ENCODE results near the gene NMT2.

DNA sequence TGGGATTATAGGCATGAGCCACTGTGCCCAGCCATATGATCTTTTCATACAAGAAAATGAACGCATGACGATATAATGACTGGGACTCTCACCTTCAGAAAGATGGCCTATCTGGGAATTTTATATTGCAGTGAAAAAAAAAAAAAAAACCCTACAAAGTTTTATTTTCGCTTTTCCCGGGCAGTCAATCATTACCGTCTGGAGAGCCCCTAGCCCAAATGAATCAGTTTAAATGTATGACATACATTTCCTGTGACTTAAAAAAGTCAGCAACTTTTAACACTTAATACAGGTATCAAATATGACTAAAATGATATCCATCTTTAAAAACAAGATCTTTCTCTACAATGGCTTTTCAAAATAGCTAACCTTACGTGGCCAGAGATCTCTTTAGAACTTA is 48.2 kb upstream of the NMT2 start:
- TF ChIP-seq CTCF (IDR thresholded peaks at IDR 0.05) (no peak), POLR2A (IDR thresholded peaks at IDR 0.05) (no peak)

Measured in right lobe of liver (tissue), 4 donors.